IPS-18c (cell line): Measurements from ENCODE around the gene PARP8.
"Not testable (repeated sequence)": the region's sequence is repeated elsewhere in the genome, so short reads cannot be mapped to it uniquely, and the experiment has no call there.

Experiments used
- H3K4me3 ChIP-seq: 2 replicates; pipeline ENCODE4 v1.7.0; 2013; ENCODE audit warnings: low read depth, mild to moderate bottlenecking, low read length, moderate library complexity; ENCODE audit not compliant: insufficient read depth
- H3K9me3 ChIP-seq: one replicate; pipeline ENCODE4 v1.6.1; 2013; ENCODE audit warnings: mild to moderate bottlenecking, low read length, moderate library complexity; ENCODE audit not compliant: control insufficient read depth, insufficient read depth

PARP8 gene

GRCh38 chr5:50672663-50673062, 6.2 kb downstream of the PARP8 start:
- Histone ChIP-seq H3K9me3 (no peaks in the 10 kb centered on the region), H3K4me3 (no peak overlapping the region)

DNA sequence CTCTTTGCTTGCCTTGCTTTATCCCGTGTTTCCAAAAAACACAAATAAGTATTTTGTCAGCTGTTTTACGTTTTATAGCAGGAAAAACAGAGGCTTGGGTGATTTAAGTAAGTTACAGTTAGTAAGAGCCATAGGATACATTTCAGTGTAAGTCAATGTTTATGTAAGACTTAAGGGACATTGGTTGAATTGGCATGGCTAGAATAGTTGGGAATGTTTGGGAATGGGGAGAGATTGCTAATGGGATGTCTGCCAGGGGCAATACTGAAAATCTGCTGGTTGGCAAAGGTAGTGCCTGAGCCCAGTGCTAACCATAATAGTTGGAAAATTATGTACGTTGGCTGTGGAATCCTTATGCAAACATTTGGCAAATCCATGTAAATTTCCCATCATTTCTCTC, 7.0 kb downstream of the PARP8 start:
- not testable (repeated sequence) for H3K4me3 ChIP-seq

DNA sequence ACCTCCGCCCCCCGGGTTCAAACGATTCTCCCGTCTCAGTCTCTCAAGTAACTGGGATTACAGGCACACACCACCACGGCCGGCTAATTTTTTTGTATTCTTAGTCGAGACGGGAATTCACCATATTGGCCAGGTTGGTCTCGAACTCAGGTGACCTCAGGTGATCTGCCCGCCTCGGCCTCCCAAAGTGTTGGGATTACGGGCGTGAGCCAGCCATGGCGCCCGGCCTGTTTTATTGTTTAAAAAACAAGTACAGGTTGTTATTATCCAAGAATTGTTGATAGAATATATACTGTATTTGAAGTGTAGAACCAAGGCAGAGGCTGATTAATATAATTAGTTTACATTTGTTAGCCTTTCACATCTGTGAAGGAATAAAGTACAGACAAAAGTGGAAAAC, 8.9 kb downstream of the PARP8 start:
- H3K4me3 ChIP-seq = no peak overlapping the region
- H3K9me3 ChIP-seq = no peaks in the 10 kb centered on the region

More for the DNA sequence above, 7.0 kb downstream of the PARP8 start:
- not testable (repeated sequence) for H3K9me3 ChIP-seq

DNA sequence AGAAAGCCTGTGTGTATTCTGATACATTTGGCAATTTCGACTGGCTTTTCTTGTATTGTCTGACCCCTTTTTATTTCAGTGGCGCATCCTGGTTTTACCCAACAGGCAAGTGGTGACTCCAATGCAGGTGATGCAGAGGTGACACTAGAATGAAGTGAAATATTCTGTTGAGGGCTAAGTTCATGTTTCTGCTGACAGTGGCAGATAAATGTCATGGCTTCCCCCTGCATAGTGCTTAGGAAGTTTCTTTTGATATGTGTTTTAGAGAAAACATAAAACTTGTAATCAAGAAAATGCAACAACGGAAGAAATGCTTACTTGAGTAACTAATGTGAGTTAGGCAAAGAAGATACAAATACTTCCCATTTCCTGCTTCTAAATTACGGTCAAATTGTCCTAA, 13.1 kb downstream of the PARP8 start:
- H3K4me3 ChIP-seq = not testable (repeated sequence)

GRCh38 chr5:50684721-50685120, 18.3 kb downstream of the PARP8 start:
- Histone ChIP-seq H3K9me3 (peaks cover 4% of the 10 kb centered on the region), H3K4me3 (peak overlapping the region; percentile 3; the same call in 1 of the 2 replicates)

More for the DNA sequence above, 13.1 kb downstream of the PARP8 start:
- not testable (repeated sequence) for H3K9me3 ChIP-seq

GRCh38 chr5:50687548-50687947, 21.1 kb downstream of the PARP8 start:
- Histone ChIP-seq H3K4me3 (no peak overlapping the region), H3K9me3 (peaks cover 4% of the 10 kb centered on the region)

- no peak overlapping the region for H3K4me3 ChIP-seq
- no peaks in the 10 kb centered on the region for H3K9me3 ChIP-seq
Measured at GRCh38 chr5:50691399-50692016, 25.1 kb downstream of the PARP8 start.

GRCh38 chr5:50694027-50694590, 27.7 kb downstream of the PARP8 start:
- Histone ChIP-seq H3K9me3 (no peaks in the 10 kb centered on the region), H3K4me3 (no peak overlapping the region)

DNA sequence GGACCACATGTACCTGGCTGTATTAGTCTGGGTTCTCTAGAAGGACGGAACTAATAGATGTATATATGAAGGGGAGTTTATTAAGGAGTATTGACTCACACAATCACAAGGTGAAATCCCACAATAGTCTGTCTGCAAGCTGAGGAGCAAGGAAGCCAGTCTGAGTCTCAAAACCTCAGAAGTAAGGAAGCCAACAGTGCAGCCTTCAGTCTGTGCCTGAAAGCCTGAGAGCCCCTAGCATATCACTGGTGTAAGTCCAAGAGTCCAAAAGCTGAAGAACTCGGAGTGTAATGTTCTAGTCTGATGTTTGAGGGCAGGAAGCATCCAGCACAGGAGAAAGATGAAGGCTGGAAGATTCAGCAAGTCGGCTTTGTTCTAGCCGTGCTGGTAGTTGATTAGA, 28.2 kb downstream of the PARP8 start:
- not testable (repeated sequence) for H3K9me3 ChIP-seq, H3K4me3 ChIP-seq

DNA sequence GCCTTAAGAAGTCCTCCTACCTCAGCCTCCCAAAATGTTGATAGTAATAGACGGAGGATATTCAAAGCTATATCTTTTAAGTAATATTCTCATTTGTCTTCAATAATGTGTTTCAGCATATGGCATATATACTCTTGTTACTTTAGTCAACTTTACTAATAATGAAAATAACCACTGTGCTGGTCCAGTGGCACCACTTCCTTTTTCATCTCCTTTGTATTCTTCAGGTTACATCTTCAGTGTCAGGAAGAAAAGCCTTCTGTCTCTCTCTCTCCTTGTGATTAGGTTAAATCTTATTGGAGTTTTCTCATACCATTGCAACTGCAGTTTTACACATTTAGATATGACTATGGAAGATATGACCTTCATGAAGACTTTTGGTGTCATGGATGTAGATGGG, 31.3 kb downstream of the PARP8 start:
- no peak overlapping the region for H3K4me3 ChIP-seq

DNA sequence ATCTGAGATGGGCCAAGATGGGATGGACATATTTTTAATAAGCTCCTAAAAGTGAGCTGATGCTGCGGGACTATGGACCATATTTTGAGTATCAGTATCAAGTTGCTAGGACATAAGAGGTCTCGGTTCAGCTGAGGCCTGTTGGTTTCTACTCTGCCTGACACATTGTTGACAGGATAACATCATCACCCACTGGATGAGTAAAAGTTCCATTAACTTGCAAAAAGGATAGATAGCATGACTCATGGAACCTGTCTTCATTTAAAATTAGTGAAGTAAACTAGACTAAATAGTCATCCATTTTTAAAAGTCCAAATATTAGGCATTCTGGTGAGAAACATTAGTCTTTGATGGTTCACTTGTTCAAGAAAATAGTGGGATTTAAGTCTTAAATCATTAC, 33.3 kb downstream of the PARP8 start:
- Histone ChIP-seq H3K4me3 (no peak overlapping the region), H3K9me3 (no peaks in the 10 kb centered on the region)

More for the DNA sequence above, 31.3 kb downstream of the PARP8 start:
- H3K9me3 ChIP-seq = no peaks in the 10 kb centered on the region

- Histone ChIP-seq H3K4me3 (no peak overlapping the region), H3K9me3 (no peaks in the 10 kb centered on the region)
Measured at GRCh38 chr5:50700706-50701105, 34.3 kb downstream of the PARP8 start.

DNA sequence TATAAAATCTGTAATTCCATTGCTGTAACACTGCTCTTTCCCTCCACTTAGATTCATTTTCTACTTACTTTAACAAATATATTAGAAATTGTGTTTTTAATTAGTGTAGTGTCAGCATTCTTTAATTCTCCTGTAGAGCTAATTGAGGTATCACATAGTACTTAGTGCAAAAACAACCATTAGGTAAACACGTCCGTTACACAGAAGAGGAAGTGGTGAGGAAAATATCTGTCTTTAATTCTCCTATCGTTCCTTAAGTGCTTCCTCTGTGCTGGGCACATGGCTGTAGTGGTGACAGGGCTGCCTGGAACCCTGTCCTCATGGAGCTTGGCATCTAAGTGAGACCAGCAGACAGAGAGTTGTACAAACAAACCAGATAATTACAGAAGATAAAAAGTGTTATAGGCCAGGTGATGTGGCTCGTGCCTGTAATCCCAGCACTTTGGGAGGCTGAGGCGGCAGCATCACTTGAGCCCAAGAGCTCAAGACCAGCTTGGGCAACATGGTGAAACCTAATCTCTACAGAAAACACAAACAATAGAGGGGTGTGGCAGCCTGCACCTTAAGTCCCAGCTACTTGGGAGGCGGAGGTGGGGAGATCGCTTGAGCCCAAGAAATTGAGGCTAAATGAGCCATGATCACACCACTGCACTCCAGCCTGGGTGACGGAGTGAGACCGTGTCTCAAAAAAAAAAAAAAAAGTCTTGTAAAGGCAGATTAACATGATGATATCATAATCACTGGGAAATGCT, 36.4 kb downstream of the PARP8 start:
- Histone ChIP-seq H3K9me3 (no peaks in the 10 kb centered on the region), H3K4me3 (no peak overlapping the region)

- Histone ChIP-seq H3K4me3 (no peak overlapping the region), H3K9me3 (no peaks in the 10 kb centered on the region)
Measured at GRCh38 chr5:50703367-50703666, 36.9 kb downstream of the PARP8 start.

DNA sequence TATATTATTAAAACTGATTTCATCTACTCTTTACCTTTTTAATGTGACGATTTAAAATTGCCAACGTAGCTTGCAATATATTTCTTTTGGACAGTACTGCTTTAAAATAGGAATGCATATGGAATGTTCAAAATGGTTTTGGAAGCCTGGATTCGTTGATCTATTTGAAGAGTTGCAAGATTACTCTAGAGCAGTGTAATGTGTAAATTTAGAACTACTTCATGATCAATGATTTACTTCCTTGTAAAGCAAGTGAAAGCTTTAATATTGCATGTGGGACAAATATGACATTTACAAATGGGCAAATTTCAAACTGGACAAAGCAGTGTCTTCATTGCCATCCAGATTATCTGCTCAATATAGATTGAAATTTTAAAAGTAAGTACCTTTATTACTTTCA, 38.3 kb downstream of the PARP8 start:
- Histone ChIP-seq H3K4me3 (no peak overlapping the region), H3K9me3 (no peaks in the 10 kb centered on the region)

- Histone ChIP-seq H3K9me3 (no peaks in the 10 kb centered on the region), H3K4me3 (no peak overlapping the region)
Measured at GRCh38 chr5:50709471-50709870, 43.0 kb downstream of the PARP8 start.

GRCh38 chr5:50710838-50711237, 44.4 kb downstream of the PARP8 start:
- Histone ChIP-seq H3K4me3 (no peak overlapping the region), H3K9me3 (no peaks in the 10 kb centered on the region)

DNA sequence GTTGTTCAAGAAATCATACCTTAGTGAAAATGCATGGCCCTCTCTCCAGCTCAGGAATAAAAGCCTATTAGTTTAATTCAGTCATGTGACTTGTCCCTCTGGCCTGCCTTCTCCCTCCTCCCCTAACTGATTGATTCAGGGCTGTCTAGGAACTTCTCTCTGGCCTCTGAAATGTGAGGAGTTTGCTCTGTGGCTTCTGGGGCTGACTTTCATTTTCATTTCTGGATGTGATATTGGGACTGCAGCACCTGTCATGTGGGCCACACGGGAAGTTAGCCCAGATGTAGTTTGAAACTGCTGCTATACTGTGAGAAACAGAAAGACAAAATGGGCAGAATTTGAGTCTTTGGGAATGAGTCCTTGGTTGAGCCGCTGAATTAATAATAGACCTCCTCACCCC, 44.8 kb downstream of the PARP8 start:
- Histone ChIP-seq H3K4me3 (no peak overlapping the region), H3K9me3 (no peaks in the 10 kb centered on the region)
